ENCODE data around the gene DAB1. TPM values are rescaled to one million over a fixed set of nuclear protein-coding genes. Genes with fewer than 3 reads are reported as not detected.

DAB1 gene
- total RNA-seq, 1 donor, result not detected

GRCh38 chr1:57058652-57059501 lies 365.0 kb downstream of the DAB1 start:
- no peaks in the 10 kb centered on the region for H3K9me3 ChIP-seq (ENCODE audit: low read depth, low read length)
- H3K27me3 ChIP-seq (ENCODE audit: insufficient read depth, low read length), result no peaks in the 10 kb centered on the region
- no peaks in the 10 kb centered on the region for H3K4me1 ChIP-seq (ENCODE audit: insufficient read depth, low read length)
- no peak for TF ChIP-seq CTCF (IDR thresholded peaks at IDR 0.05; ENCODE audit: extremely low read depth, low read depth, low read length)
- no peaks in the 10 kb centered on the region for H3K36me3 ChIP-seq (ENCODE audit: insufficient read depth, low read length)
- no peak overlapping the region for H2AFZ ChIP-seq (ENCODE audit: low read length)
- H3K79me2 ChIP-seq (ENCODE audit: insufficient read depth, low read length), result no peaks in the 10 kb centered on the region
- no peak for DNase-seq (ENCODE audit: insufficient read length, low spot score, missing footprints)
- no peak overlapping the region for H3K4me2 ChIP-seq (ENCODE audit: insufficient read depth, low read length)
- no peak overlapping the region for H3K4me3 ChIP-seq (ENCODE audit: insufficient read depth, low read length)
- no peak overlapping the region for H3K27ac ChIP-seq (ENCODE audit: low read depth, low read length)
- H4K20me1 ChIP-seq (ENCODE audit: insufficient read depth, low read length), result no peaks in the 10 kb centered on the region

- Histone ChIP-seq H3K4me3 (ENCODE audit: insufficient read depth, low read length) (no peak overlapping the region), H3K79me2 (ENCODE audit: insufficient read depth, low read length) (no peaks in the 10 kb centered on the region), H3K27ac (ENCODE audit: low read depth, low read length) (no peak overlapping the region), H3K36me3 (ENCODE audit: insufficient read depth, low read length) (no peaks in the 10 kb centered on the region), H4K20me1 (ENCODE audit: insufficient read depth, low read length) (no peaks in the 10 kb centered on the region), H2AFZ (ENCODE audit: low read length) (no peak overlapping the region), H3K4me1 (ENCODE audit: insufficient read depth, low read length) (no peaks in the 10 kb centered on the region), H3K27me3 (ENCODE audit: insufficient read depth, low read length) (no peaks in the 10 kb centered on the region), H3K4me2 (ENCODE audit: insufficient read depth, low read length) (no peak overlapping the region), H3K9me3 (ENCODE audit: low read depth, low read length) (no peaks in the 10 kb centered on the region)
- TF ChIP-seq CTCF (IDR thresholded peaks at IDR 0.05; ENCODE audit: extremely low read depth, low read depth, low read length), result no peak
- DNase-seq (ENCODE audit: insufficient read length, low spot score, missing footprints), result no peak
These were observed 375.0 kb downstream of the DAB1 start for GRCh38 chr1:57048856-57049255.

GRCh38 chr1:57046462-57046861 lies 377.4 kb downstream of the DAB1 start:
- Histone ChIP-seq H3K9me3 (ENCODE audit: low read depth, low read length) (no peaks in the 10 kb centered on the region), H3K36me3 (ENCODE audit: insufficient read depth, low read length) (no peaks in the 10 kb centered on the region), H2AFZ (ENCODE audit: low read length) (no peak overlapping the region), H3K4me3 (ENCODE audit: insufficient read depth, low read length) (no peak overlapping the region), H3K4me2 (ENCODE audit: insufficient read depth, low read length) (no peak overlapping the region), H3K27me3 (ENCODE audit: insufficient read depth, low read length) (no peaks in the 10 kb centered on the region), H4K20me1 (ENCODE audit: insufficient read depth, low read length) (no peaks in the 10 kb centered on the region), H3K27ac (ENCODE audit: low read depth, low read length) (no peak overlapping the region), H3K4me1 (ENCODE audit: insufficient read depth, low read length) (no peaks in the 10 kb centered on the region), H3K79me2 (ENCODE audit: insufficient read depth, low read length) (no peaks in the 10 kb centered on the region)
- no peak for DNase-seq (ENCODE audit: insufficient read length, low spot score, missing footprints)
- TF ChIP-seq CTCF (IDR thresholded peaks at IDR 0.05; ENCODE audit: extremely low read depth, low read depth, low read length), result no peak

- Histone ChIP-seq H4K20me1 (ENCODE audit: insufficient read depth, low read length) (no peaks in the 10 kb centered on the region), H3K27ac (ENCODE audit: low read depth, low read length) (no peak overlapping the region), H2AFZ (ENCODE audit: low read length) (no peak overlapping the region), H3K9me3 (ENCODE audit: low read depth, low read length) (no peaks in the 10 kb centered on the region), H3K79me2 (ENCODE audit: insufficient read depth, low read length) (no peaks in the 10 kb centered on the region), H3K4me2 (ENCODE audit: insufficient read depth, low read length) (no peak overlapping the region), H3K36me3 (ENCODE audit: insufficient read depth, low read length) (no peaks in the 10 kb centered on the region), H3K4me3 (ENCODE audit: insufficient read depth, low read length) (no peak overlapping the region), H3K4me1 (ENCODE audit: insufficient read depth, low read length) (no peaks in the 10 kb centered on the region), H3K27me3 (ENCODE audit: insufficient read depth, low read length) (no peaks in the 10 kb centered on the region)
- no peak for DNase-seq (ENCODE audit: insufficient read length, low spot score, missing footprints)
- TF ChIP-seq CTCF (IDR thresholded peaks at IDR 0.05; ENCODE audit: extremely low read depth, low read depth, low read length), result no peak
These were observed 382.0 kb downstream of the DAB1 start for GRCh38 chr1:57041901-57042300.

Measured in osteoblast (primary cell).